ENCODE results near the gene EYA2. TPM values are rescaled to one million over a fixed set of nuclear protein-coding genes. Genes with fewer than 3 reads are reported as not detected.

The EYA2 gene
- total and polyA plus RNA-seq, 2 experiments from 2014 or later, result 0.18 TPM; not detected in 1

DNA sequence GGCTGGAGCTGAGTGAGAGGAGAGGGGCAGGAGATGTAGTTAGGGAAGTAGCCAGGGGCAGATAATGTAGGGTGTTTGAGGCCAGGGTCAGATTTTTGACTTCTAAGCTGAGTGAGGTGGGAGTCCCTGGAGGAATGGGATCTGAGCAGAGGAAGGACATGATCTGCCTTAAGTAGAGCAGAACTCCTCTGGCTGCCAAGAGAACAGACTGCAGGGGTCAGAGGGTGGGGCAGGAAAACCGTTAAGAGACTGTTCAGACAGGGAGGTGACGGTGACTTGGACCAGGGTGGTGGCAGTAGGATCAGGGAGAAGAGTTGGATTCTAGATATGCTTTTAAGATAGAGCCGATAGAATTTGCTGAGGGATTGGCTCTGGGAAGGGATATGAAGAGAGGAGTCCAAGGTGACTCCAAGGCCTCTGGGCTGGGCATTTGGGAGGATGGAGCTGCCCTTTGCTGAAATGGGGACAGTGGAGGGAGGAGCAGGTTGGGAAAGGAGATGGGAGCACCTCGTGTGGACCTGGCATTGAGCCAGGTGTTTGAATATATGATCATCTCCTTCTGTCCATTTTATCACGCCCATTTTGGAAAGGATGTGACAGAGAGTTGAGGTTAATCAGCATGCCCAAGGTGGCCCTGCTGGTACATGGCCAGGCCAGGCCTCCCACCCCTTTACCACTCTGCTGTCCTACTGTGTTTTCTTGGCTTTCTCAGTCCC, 18.8 kb downstream of the EYA2 start:
- Histone ChIP-seq H3K27ac (no peak overlapping the region), H4K20me1 (ENCODE audit: insufficient read depth) (no peaks in the 10 kb centered on the region), H3K27me3 (replicated peaks; ENCODE audit: insufficient read depth) (peaks cover 21% of the 10 kb centered on the region), H3F3A (ENCODE audit: insufficient read depth) (no peaks in the 10 kb centered on the region), H3K9me2 (ENCODE audit: insufficient read depth) (no peaks in the 10 kb centered on the region), H3K4me2 (ENCODE audit: unreplicated experiment) (no peak overlapping the region), H2AFZ (no peak overlapping the region), H3K9me3 (ENCODE audit: low read depth) (no peaks in the 10 kb centered on the region), H3K36me3 (ENCODE audit: low read depth) (no peaks in the 10 kb centered on the region), H3K4me1 (ENCODE audit: insufficient read depth) (no peaks in the 10 kb centered on the region), H3K9ac (no peak overlapping the region), H3K79me2 (ENCODE audit: insufficient read depth) (no peaks in the 10 kb centered on the region), H3K4me3 (no peak overlapping the region)
- in situ Hi-C loops (cut with MboI), result no loop called here
- WGBS, 2 experiments (ENCODE audit: low coverage in 1 of 2, low lambda C conversion rate in 2 of 2, missing lambda C conversion rate in 2 of 2), result 47 to 49% methylated on average over 5 of the region's 5 CpGs
- TF ChIP-seq EZH2phosphoT487 (IDR thresholded peaks at IDR 0.05; ENCODE audit: insufficient read depth, low read depth), result no peak
- TF ChIP-seq EZH2 (IDR thresholded peaks at IDR 0.05; ENCODE audit: insufficient read depth, poor library complexity, severe bottlenecking), result no peak
- DNase-seq, result no peak

GRCh38 chr20:46914789-46915379, 20.2 kb downstream of the EYA2 start:
- Histone ChIP-seq H3K79me2 (ENCODE audit: insufficient read depth) (no peaks in the 10 kb centered on the region), H3K4me3 (no peak overlapping the region), H4K20me1 (ENCODE audit: insufficient read depth) (no peaks in the 10 kb centered on the region), H3K36me3 (ENCODE audit: low read depth) (no peaks in the 10 kb centered on the region), H3K27ac (no peak overlapping the region), H3K4me2 (ENCODE audit: unreplicated experiment) (no peak overlapping the region), H2AFZ (no peak overlapping the region), H3K4me1 (ENCODE audit: insufficient read depth) (no peaks in the 10 kb centered on the region), H3K9me3 (ENCODE audit: low read depth) (no peaks in the 10 kb centered on the region), H3K9me2 (ENCODE audit: insufficient read depth) (no peaks in the 10 kb centered on the region), H3F3A (ENCODE audit: insufficient read depth) (no peaks in the 10 kb centered on the region), H3K9ac (no peak overlapping the region), H3K27me3 (replicated peaks; ENCODE audit: insufficient read depth) (peaks cover 17% of the 10 kb centered on the region)
- WGBS, 2 experiments (ENCODE audit: low coverage in 1 of 2, low lambda C conversion rate in 2 of 2, missing lambda C conversion rate in 2 of 2), result 74% methylated on average over 15 of the region's 15 CpGs
- in situ Hi-C loops (cut with MboI), result no loop called here
- TF ChIP-seq EZH2phosphoT487 (IDR thresholded peaks at IDR 0.05; ENCODE audit: insufficient read depth, low read depth), result no peak
- no peak for TF ChIP-seq EZH2 (IDR thresholded peaks at IDR 0.05; ENCODE audit: insufficient read depth, poor library complexity, severe bottlenecking)
- no peak for DNase-seq

DNA sequence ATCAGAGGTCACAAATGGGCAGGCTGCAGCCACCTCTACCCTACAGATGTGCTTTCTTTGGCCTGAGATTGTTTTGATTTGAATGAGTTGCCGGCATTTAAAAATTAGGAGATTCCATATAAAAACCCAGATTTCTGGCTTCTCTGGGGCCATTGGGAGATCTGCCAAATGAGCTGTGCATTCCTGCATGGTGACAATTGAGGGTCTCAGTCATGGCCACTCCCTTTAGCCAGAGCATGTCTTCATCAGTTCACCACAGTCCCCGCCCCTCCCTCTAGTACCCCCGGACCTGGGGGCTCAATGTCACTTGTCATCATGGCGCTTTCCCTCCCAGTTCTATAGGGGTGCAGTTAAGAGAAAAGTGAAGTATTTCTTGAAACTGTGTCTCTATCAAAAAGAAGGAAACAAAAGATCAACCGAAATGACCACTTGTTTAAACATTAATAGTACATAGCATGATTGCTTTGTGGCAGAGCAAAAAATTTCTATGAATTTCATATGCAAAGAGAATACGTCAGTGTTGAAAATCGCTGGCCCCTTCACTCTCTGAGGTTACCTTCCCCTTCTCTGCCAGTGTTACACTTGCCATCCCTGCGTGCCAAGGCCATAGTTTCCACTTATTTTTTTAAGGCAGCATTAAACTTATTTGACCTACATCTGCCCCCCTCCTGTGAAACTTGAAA, 21.1 kb downstream of the EYA2 start:
- H3K27ac ChIP-seq, result no peak overlapping the region
- TF ChIP-seq EZH2 (IDR thresholded peaks at IDR 0.05; ENCODE audit: insufficient read depth, poor library complexity, severe bottlenecking) (no peak), EZH2phosphoT487 (IDR thresholded peaks at IDR 0.05; ENCODE audit: insufficient read depth, low read depth) (no peak)
- H3K36me3 ChIP-seq (ENCODE audit: low read depth), result no peaks in the 10 kb centered on the region
- H3K9me2 ChIP-seq (ENCODE audit: insufficient read depth), result no peaks in the 10 kb centered on the region
- in situ Hi-C loops (cut with MboI), result no loop called here
- H2AFZ ChIP-seq, result no peak overlapping the region
- WGBS, 2 experiments (ENCODE audit: low coverage in 1 of 2, low lambda C conversion rate in 2 of 2, missing lambda C conversion rate in 2 of 2), result 48 to 57% methylated on average over 8 of the region's 8 CpGs
- no peak overlapping the region for H3K4me2 ChIP-seq (ENCODE audit: unreplicated experiment)
- H3K4me3 ChIP-seq, result no peak overlapping the region
- no peaks in the 10 kb centered on the region for H3K79me2 ChIP-seq (ENCODE audit: insufficient read depth)
- no peaks in the 10 kb centered on the region for H3F3A ChIP-seq (ENCODE audit: insufficient read depth)
- no peaks in the 10 kb centered on the region for H3K4me1 ChIP-seq (ENCODE audit: insufficient read depth)
- H4K20me1 ChIP-seq (ENCODE audit: insufficient read depth), result no peaks in the 10 kb centered on the region
- H3K9ac ChIP-seq, result no peak overlapping the region
- H3K27me3 ChIP-seq (replicated peaks; ENCODE audit: insufficient read depth), result peaks cover 11% of the 10 kb centered on the region
- no peaks in the 10 kb centered on the region for H3K9me3 ChIP-seq (ENCODE audit: low read depth)
- DNase-seq, result no peak

- Histone ChIP-seq H3K9me3 (ENCODE audit: low read depth) (no peaks in the 10 kb centered on the region), H3K36me3 (ENCODE audit: low read depth) (no peaks in the 10 kb centered on the region), H2AFZ (no peak overlapping the region), H4K20me1 (ENCODE audit: insufficient read depth) (no peaks in the 10 kb centered on the region), H3F3A (ENCODE audit: insufficient read depth) (no peaks in the 10 kb centered on the region), H3K9me2 (ENCODE audit: insufficient read depth) (no peaks in the 10 kb centered on the region), H3K4me2 (ENCODE audit: unreplicated experiment) (no peak overlapping the region), H3K27ac (no peak overlapping the region), H3K4me1 (ENCODE audit: insufficient read depth) (no peaks in the 10 kb centered on the region), H3K79me2 (ENCODE audit: insufficient read depth) (no peaks in the 10 kb centered on the region), H3K4me3 (no peak overlapping the region), H3K9ac (no peak overlapping the region), H3K27me3 (replicated peaks; ENCODE audit: insufficient read depth) (peaks cover 11% of the 10 kb centered on the region)
- 17 to 26% methylated on average over 1 of the region's 1 CpG for WGBS, 2 experiments (ENCODE audit: low coverage in 1 of 2, low lambda C conversion rate in 2 of 2, missing lambda C conversion rate in 2 of 2)
- DNase-seq, result no peak
- TF ChIP-seq EZH2 (IDR thresholded peaks at IDR 0.05; ENCODE audit: insufficient read depth, poor library complexity, severe bottlenecking) (no peak), EZH2phosphoT487 (IDR thresholded peaks at IDR 0.05; ENCODE audit: insufficient read depth, low read depth) (no peak)
- in situ Hi-C loops (cut with MboI), result no loop called here
Observed at GRCh38 chr20:46916258-46916603, 21.6 kb downstream of the EYA2 start.

All from GM23248 (cell line).